NCI-H2196 (cell line): ENCODE data around the gene KRTAP6-2.

Experiments used
- DNase-seq: peaks from one replicate; lab custom pipeline; 2025; ENCODE audit not compliant: unreplicated experiment; lab: John Stamatoyannopoulos, UW

Gene KRTAP6-2

GRCh38 chr21:30577766-30578165, 20.9 kb downstream of the KRTAP6-2 start:
- DNase-seq, result no peak

- no peak for DNase-seq
These were observed 31.1 kb downstream of the KRTAP6-2 start for GRCh38 chr21:30567617-30568016.

- no peak for DNase-seq
These were observed 35.1 kb downstream of the KRTAP6-2 start for GRCh38 chr21:30563630-30564029.

GRCh38 chr21:30563072-30563471, 35.6 kb downstream of the KRTAP6-2 start:
- no peak for DNase-seq

- no peak for DNase-seq
These were observed 36.7 kb downstream of the KRTAP6-2 start for GRCh38 chr21:30561957-30562356.

- no peak for DNase-seq
These were observed 37.3 kb downstream of the KRTAP6-2 start, which contains the start of gene KRTAP19-7 for GRCh38 chr21:30561264-30561895. KRTAP19-7 (minus strand) TSS chr21:30561314; CDS start chr21:30561289, 25 bp downstream.

GRCh38 chr21:30555095-30555494, 43.6 kb downstream of the KRTAP6-2 start:
- no peak for DNase-seq

- no peak for DNase-seq
These were observed 45.9 kb downstream of the KRTAP6-2 start for GRCh38 chr21:30552782-30553181.
